NT2/D1 (cell line): Measurements from ENCODE around the gene IVNS1ABP.

Source experiments
- SUZ12 ChIP-seq: IDR thresholded peaks from 2 replicates; pipeline ENCODE4 v1.6.1; 2011; ENCODE audit not compliant: insufficient read length, insufficient read depth; ENCODE audit errors: extremely low read depth
- YY1 ChIP-seq: IDR thresholded peaks from 2 replicates; pipeline ENCODE4 v1.6.1; 2011; ENCODE audit not compliant: insufficient read length, insufficient read depth
- ZNF274 ChIP-seq: IDR thresholded peaks from 2 replicates; pipeline ENCODE4 v1.6.1; 2011; ENCODE audit warnings: mild to moderate bottlenecking, low read depth, low read length

- no peak for TF ChIP-seq SUZ12
- no peak for TF ChIP-seq ZNF274
- no peak for TF ChIP-seq YY1
Measured at GRCh38 chr1:185263292-185263691, 53.8 kb downstream of the IVNS1ABP start.
